Left ventricle myocardium inferior (tissue), 1 donor: ENCODE measurements around the gene UBL4A. TPM values are rescaled to one million over a fixed set of nuclear protein-coding genes. Genes with fewer than 3 reads are reported as not detected.

ENCODE experiments used
- DNase-seq: peaks from one replicate; pipeline ENCODE4 v3.0.0-alpha.2; 2020
- H3K27ac ChIP-seq: fragments of 200-600 bp; replicated peaks from 2 replicates; pipeline ENCODE4 v1.8.0; 2021
- H3K27me3 ChIP-seq: fragments of 200-600 bp; 2 replicates; pipeline ENCODE4 v1.8.0; 2021; ENCODE audit warnings: low read depth
- H3K36me3 ChIP-seq: fragments of 200-600 bp; 2 replicates; pipeline ENCODE4 v1.8.0; 2021
- H3K4me1 ChIP-seq: fragments of 200-600 bp; 2 replicates; pipeline ENCODE4 v1.8.0; 2021
- H3K4me3 ChIP-seq: fragments of 200-600 bp; 2 replicates; pipeline ENCODE4 v1.8.0; 2021; ENCODE audit warnings: mild to moderate bottlenecking, moderate library complexity
- H3K9me3 ChIP-seq: fragments of 200-600 bp; replicated peaks from 2 replicates; pipeline ENCODE4 v1.8.0; 2021
- intact Hi-C: fragments of 100-400 bp; cut with micrococcal nuclease; formaldehyde crosslinking; loops from one replicate; pipeline ENCODE4 v1.11.0; 2022
- total RNA-seq: library from RNA; stranded (reverse); fragmentation: NEBNext Ultra II Directional; extraction: Animal tissue kit (Norgen Biotek cat#: 25700); gene quantifications from one replicate; pipeline ENCODE4 v1.2.1, GENCODE V29; 2021
- TF ChIP-seq, protein P1 (sequence below): fragments of 200-600 bp; IDR thresholded peaks from 2 replicates; pipeline ENCODE4 v1.8.0; 2021; ENCODE audit warnings: antibody characterized with exemption, mild to moderate bottlenecking, borderline replicate concordance
- donor health status: DM: no; HTN: yes; CAD: no; lungs with severe emphysema.

UBL4A gene
- total RNA-seq, 1 donor from 2014 or later: 60.2 TPM

DNA sequence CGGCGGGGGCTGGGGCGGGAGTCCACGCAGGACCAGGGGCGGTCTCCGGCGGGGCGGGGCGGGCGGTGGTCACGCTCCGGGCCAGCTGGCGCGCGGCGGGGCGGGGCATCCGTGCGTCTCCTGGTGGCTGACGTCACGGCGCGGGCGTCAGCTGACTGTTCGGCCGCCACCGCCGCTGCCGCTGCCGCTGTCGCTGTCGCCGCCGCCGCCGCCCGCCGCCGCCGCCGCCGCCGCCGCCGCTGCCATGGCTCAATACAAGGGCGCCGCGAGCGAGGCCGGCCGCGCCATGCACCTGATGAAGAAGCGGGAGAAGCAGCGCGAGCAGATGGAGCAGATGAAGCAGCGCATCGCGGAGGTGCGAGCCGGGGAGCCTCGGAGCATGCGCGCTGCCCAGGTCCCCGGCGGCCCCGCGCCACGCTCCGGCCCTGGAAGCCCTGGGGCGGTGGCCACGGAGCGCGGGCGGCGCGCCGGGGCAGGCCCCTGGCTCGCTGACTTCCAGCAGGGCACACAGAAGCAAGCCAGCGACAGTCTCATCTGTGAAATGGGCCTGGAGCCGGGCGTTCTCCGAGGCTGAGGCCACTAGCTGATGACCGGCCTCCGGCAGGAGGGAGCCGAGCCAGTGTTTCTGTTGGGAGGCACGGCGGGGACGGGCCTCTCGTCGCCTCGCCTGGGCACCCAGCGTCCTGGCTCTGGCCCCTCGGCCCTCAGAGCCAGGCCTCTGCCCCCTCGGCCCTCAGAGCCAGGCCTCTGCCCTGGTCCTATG lies 42.2 kb downstream of the UBL4A start, which contains the start of gene FAM50A:
Gene FAM50A (plus strand): TSS at position 150 of the 763 bp plus-strand sequence. CDS start 95 bp downstream, at position 245.
- H3K27ac ChIP-seq: peak within 1 kb of the TSS; percentile 86
- peaks cover 41% of the 10 kb centered on the region for H3K36me3 ChIP-seq
- no peaks in the 10 kb centered on the region for H3K27me3 ChIP-seq
- TF ChIP-seq, protein P1, sequence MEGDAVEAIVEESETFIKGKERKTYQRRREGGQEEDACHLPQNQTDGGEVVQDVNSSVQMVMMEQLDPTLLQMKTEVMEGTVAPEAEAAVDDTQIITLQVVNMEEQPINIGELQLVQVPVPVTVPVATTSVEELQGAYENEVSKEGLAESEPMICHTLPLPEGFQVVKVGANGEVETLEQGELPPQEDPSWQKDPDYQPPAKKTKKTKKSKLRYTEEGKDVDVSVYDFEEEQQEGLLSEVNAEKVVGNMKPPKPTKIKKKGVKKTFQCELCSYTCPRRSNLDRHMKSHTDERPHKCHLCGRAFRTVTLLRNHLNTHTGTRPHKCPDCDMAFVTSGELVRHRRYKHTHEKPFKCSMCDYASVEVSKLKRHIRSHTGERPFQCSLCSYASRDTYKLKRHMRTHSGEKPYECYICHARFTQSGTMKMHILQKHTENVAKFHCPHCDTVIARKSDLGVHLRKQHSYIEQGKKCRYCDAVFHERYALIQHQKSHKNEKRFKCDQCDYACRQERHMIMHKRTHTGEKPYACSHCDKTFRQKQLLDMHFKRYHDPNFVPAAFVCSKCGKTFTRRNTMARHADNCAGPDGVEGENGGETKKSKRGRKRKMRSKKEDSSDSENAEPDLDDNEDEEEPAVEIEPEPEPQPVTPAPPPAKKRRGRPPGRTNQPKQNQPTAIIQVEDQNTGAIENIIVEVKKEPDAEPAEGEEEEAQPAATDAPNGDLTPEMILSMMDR: peak; percentile 17
- peak; percentile 87 for DNase-seq
- no peaks in the 10 kb centered on the region for H3K9me3 ChIP-seq
- intact Hi-C loops: no loop called here
- H3K4me3 ChIP-seq: peak within 1 kb of the TSS; percentile 75
- H3K4me1 ChIP-seq: peaks cover 23% of the 10 kb centered on the region

DNA sequence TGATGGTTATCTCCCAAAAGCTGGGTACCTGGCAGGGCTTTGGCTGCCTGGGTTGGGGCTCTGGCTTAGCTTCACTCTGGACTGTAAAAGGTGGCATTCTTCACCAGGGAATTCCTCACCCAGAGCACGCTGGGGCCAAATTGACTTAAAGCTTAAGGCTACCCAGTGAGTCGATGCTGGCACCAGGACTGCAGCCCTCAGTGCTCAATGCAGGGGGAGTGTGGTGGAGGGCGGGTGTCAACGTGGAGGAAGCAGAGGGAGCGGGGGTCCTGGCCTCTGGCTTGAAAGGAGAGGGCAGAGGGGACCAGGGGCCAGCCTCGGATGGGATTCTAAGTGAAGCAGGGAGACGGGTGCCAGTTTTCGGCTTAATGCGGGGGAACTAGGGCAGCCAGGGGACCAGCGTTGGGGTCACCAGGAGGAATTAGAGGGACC lies 42.9 kb downstream of the UBL4A start:
- TF ChIP-seq, protein P1: no peak
- no peaks in the 10 kb centered on the region for H3K9me3 ChIP-seq
- H3K36me3 ChIP-seq: peaks cover 34% of the 10 kb centered on the region
- peak overlapping the region; percentile 75 for H3K4me3 ChIP-seq
- no peak for DNase-seq
- H3K27ac ChIP-seq: peak overlapping the region; percentile 86
- no peaks in the 10 kb centered on the region for H3K27me3 ChIP-seq
- intact Hi-C loops: no loop called here
- peaks cover 29% of the 10 kb centered on the region for H3K4me1 ChIP-seq

GRCh38 chrX:154441984-154442707 lies 44.3 kb downstream of the UBL4A start:
- intact Hi-C loops: no loop called here
- Histone ChIP-seq H3K9me3 (no peaks in the 10 kb centered on the region), H3K4me3 (no peak overlapping the region), H3K4me1 (peaks cover 38% of the 10 kb centered on the region), H3K36me3 (peaks cover 28% of the 10 kb centered on the region), H3K27me3 (no peaks in the 10 kb centered on the region), H3K27ac (no peak overlapping the region)
- DNase-seq: no peak
- TF ChIP-seq, protein P1: no peak

DNA sequence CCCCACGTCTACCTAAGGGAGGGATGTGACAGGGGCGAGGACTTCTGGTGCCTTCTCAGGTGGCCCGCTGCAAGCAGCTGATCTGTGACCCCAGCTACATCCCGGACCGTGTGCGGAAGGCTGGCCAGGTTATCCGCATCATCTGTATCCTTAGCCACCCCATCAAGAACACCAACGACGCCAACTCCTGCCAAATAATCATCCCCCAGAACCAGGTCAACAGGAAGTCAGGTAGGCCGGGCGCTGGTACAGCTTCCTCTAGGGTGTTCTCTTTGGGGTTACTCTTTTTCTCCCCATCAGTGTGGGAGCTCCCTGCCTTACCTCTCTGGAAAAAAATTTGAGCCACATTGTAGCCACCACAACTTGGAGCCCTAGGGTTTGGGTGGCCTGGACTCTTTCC lies 44.9 kb downstream of the UBL4A start:
- Histone ChIP-seq H3K4me1 (peaks cover 38% of the 10 kb centered on the region), H3K4me3 (no peak overlapping the region), H3K27me3 (no peaks in the 10 kb centered on the region), H3K36me3 (peaks cover 27% of the 10 kb centered on the region), H3K9me3 (no peaks in the 10 kb centered on the region), H3K27ac (no peak overlapping the region)
- intact Hi-C loops: no loop called here
- TF ChIP-seq, protein P1: no peak
- no peak for DNase-seq

DNA sequence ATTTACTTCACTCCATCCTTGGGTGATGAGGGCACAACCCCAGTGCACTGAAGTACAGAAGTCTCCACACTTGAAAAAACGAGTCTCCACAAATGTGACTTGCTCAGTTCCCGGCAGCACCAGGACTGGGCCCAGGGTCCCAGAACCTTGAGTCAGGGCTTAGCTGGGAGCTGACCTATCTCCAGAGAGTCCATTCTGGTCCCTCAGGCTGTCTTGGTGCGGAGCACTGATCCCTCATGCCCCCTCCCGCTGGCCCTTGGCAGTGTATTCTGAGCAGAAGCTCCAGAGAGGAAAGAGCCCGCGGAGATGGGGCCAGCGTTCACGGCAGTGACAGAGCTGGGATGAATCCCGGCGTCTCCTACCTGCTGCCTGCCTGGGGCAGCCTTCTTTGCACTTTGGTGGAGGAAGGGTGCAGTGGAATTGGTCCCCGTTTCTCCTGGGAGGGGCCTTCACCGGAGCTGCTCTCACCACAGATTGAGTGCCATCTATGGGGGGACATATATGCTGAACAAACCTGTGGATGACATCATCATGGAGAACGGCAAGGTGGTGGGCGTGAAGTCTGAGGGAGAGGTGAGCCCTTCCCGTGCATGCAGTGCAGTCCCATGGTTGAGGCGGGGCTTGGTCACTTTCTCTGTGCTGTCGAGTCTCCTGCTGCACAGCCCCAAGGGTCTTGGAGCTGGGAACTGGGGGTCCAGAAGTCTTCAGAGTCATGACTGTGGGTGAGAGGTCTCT lies 45.6 kb downstream of the UBL4A start:
- DNase-seq: no peak
- TF ChIP-seq, protein P1: no peak
- H3K9me3 ChIP-seq: no peaks in the 10 kb centered on the region
- intact Hi-C loops: no loop called here
- no peak overlapping the region for H3K27ac ChIP-seq
- peaks cover 26% of the 10 kb centered on the region for H3K36me3 ChIP-seq
- H3K4me1 ChIP-seq: peaks cover 42% of the 10 kb centered on the region
- H3K4me3 ChIP-seq: no peak overlapping the region
- no peaks in the 10 kb centered on the region for H3K27me3 ChIP-seq
